NCI-H446 (cell line): ENCODE results near the gene KRT77.
"Not testable (repeated sequence)": the region's sequence is repeated elsewhere in the genome, so short reads cannot be mapped to it uniquely, and the experiment has no call there.

Experiments
- DNase-seq, 2 experiments: peaks; one replicate each; lab custom pipeline; 2025; lab: John Stamatoyannopoulos, UW

Gene KRT77

GRCh38 chr12:52703424-52703823 is at the start of gene KRT77:
KRT77 (minus strand) TSS chr12:52703524; CDS start chr12:52703434, 90 bp downstream.
- no peak for DNase-seq

- no peak for DNase-seq
Observed at GRCh38 chr12:52752516-52752915, 49.2 kb upstream of the KRT77 start.

GRCh38 chr12:52751795-52752194 is 48.5 kb upstream of the KRT77 start:
- DNase-seq, result no peak

GRCh38 chr12:52750532-52750931 is 47.2 kb upstream of the KRT77 start:
- not testable (repeated sequence) for DNase-seq

- no peak for DNase-seq
Observed at GRCh38 chr12:52749827-52750226, 46.5 kb upstream of the KRT77 start.

GRCh38 chr12:52748578-52748977 is 45.3 kb upstream of the KRT77 start:
- no peak for DNase-seq

- DNase-seq, result no peak
Observed at GRCh38 chr12:52745554-52745953, 42.2 kb upstream of the KRT77 start.

GRCh38 chr12:52744493-52745156 is 41.3 kb upstream of the KRT77 start:
- DNase-seq, result no peak

- no peak for DNase-seq
Observed at GRCh38 chr12:52742822-52743457, 39.6 kb upstream of the KRT77 start.

GRCh38 chr12:52742196-52742580 is 38.9 kb upstream of the KRT77 start:
- no peak for DNase-seq

GRCh38 chr12:52741375-52742195 is 38.3 kb upstream of the KRT77 start:
- no peak for DNase-seq

- no peak for DNase-seq
Observed at GRCh38 chr12:52740584-52740983, 37.3 kb upstream of the KRT77 start.

GRCh38 chr12:52739963-52740362 is 36.6 kb upstream of the KRT77 start:
- no peak for DNase-seq

- no peak for DNase-seq
Observed at GRCh38 chr12:52735816-52736632, 32.7 kb upstream of the KRT77 start.

- DNase-seq, result no peak
Observed at GRCh38 chr12:52735106-52735505, 31.8 kb upstream of the KRT77 start.

- DNase-seq, result no peak
Observed at GRCh38 chr12:52730793-52731192, 27.5 kb upstream of the KRT77 start.

- no peak for DNase-seq
Observed at GRCh38 chr12:52730383-52730782, 27.1 kb upstream of the KRT77 start.

- DNase-seq, result no peak
Observed at GRCh38 chr12:52729147-52729546, 25.8 kb upstream of the KRT77 start.

GRCh38 chr12:52728374-52728773 is 25.1 kb upstream of the KRT77 start:
- no peak for DNase-seq

- DNase-seq, result no peak
Observed at GRCh38 chr12:52727037-52727436, 23.7 kb upstream of the KRT77 start.

GRCh38 chr12:52726451-52726850 is 23.1 kb upstream of the KRT77 start:
- no peak for DNase-seq

GRCh38 chr12:52724384-52724783 is 21.1 kb upstream of the KRT77 start:
- no peak for DNase-seq
